Measurements from ENCODE around the gene TRIM17.

The TRIM17 gene

DNA sequence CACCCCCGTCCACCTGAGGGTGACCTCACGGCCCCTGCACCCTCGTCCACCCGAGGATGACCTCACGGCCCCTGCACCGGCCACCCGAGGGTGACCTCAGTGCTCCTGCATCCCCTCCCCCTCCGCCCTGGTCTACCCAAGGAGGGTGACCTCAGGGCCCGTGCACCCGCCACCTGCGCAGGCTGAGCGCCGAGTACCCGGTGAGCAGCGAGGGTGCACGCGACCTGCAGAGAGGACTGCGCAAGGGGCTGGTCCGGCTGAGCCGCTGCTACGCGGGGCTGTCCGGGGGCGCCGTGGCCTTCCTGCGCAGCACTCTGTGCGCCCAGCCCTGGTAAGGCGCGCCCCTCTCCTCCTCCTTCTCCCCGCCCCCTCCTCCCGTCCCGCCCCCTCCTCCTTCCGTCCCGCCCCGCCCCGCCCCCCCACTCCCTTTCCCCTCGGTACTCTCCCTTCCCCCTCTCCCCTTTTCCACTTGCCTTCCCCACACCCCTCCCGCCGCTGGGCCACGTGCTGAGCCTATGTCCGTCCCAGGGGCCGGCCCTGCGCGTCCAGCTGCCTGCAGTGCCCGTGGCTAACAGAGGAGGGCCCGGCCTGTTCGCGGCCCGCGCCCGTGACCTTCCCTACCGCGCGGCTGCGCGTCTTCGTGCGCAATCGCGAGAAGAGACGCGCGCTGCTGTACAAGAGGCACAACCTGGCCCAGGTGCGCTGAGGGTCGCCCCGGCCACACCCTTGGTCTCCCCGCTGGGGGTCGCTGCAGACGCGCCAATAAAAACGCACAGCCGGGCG is 38.4 kb downstream of the TRIM17 start:
- DNase-seq (ENCODE audit: low spot score), result peak; percentile 48

DNA sequence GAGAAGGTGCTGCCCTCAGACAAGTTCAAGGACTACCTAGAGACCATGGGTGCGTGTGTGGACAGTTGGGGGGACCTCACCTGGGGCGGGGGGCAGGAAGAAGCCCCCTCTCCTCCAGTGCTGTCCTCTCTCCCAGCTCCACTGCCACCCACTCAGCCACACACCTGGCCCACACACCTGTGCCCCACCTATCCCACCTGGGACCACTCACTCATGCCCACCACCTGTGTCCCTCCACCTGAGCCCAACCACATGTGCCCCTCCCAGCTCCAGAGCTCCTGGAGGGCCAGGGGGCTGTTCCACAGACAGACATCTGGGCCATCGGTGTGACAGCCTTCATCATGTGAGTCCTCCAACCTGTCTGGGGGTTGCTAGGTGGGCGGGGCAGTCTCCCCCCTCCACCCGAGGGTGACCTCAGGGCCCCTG is 39.0 kb downstream of the TRIM17 start:
- DNase-seq (ENCODE audit: low spot score), result no peak

- no peak for DNase-seq (ENCODE audit: low spot score)
Observed at GRCh38 chr1:228376651-228377631, 39.7 kb downstream of the TRIM17 start.

DNA sequence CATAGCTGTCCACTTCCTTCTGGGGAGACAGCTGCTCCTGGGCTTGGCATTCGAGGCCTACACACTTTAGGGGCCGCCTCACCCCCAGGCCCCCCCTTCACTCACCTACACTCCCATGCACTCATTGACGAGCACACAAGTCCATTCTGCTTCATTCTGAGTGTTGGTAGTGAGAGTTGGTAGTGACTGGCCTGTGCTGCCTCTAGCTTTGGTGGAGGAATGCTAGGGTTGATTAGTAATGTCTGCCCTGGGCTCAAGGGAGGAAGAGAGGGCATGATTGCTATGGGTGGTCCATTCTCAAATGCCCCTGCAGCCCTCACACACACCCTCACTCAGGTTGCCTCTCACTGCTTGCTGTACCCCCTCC is 40.4 kb downstream of the TRIM17 start:
- no peak for DNase-seq (ENCODE audit: low spot score)

GRCh38 chr1:228375578-228376261 is 40.9 kb downstream of the TRIM17 start:
- no peak for DNase-seq (ENCODE audit: low spot score)

DNA sequence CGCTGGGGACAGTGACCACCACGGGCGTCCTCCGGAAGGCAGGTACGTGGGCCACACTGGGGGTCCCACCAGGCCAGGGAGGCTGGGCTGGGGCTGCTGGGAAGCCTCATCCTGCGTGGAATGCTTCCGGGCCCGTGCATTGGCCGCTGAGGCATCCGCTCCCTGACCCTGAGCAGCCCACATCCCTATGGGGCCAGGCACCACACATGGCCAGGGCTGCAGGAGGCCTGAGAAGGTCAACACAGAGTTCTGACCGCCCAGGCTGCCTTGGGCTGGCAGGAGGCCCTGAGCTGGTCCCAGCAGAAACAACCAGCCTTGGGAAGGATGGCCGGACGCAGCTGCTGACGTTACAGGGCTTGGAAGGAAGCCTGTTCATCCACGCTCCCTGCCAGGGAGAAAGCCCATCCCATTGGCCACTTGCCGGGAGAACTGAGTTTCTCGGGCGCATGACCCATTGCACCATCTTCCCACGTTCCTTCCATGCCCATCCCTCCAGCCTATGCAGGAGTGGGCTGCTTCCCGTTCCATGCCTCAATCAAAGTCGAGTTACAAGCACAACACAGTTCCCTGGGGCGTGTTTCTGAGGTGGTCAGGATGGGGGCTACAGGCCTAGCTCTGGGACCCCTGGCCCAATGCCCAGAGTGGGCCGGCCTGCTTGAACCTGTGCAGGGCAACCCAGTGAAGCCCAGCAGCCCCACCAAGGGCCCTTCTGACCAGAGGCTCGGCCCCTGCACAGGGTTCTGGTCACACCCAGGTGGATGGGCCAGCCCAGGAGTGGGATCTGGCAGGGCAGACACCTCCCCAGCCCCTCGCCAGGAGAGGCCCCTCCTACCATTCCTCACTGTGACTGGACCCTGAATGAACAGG is 41.7 kb downstream of the TRIM17 start:
- DNase-seq (ENCODE audit: low spot score), result no peak

GRCh38 chr1:228373681-228374571 is 42.7 kb downstream of the TRIM17 start:
- DNase-seq (ENCODE audit: low spot score), result no peak

- no peak for DNase-seq (ENCODE audit: low spot score)
Observed at GRCh38 chr1:228373004-228373680, 43.5 kb downstream of the TRIM17 start.

- DNase-seq (ENCODE audit: low spot score), result no peak
Observed at GRCh38 chr1:228372183-228373003, 44.3 kb downstream of the TRIM17 start.

DNA sequence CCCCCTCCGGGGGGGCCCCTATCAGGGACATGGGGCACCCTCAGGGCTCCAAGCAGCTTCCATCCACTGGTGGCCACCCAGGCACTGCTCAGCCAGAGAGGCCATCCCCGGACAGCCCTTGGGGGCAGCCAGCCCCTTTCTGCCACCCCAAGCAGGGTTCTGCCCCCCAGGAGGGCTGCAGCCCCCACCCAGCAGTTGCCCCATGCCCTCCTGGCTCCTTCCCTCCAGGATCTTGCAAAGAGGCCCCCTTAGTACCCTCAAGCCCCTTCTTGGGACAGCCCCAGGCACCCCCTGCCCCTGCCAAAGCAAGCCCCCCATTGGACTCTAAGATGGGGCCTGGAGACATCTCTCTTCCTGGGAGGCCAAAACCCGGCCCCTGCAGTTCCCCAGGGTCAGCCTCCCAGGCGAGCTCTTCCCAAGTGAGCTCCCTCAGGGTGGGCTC is 44.9 kb downstream of the TRIM17 start:
- DNase-seq (ENCODE audit: low spot score), result no peak

DNA sequence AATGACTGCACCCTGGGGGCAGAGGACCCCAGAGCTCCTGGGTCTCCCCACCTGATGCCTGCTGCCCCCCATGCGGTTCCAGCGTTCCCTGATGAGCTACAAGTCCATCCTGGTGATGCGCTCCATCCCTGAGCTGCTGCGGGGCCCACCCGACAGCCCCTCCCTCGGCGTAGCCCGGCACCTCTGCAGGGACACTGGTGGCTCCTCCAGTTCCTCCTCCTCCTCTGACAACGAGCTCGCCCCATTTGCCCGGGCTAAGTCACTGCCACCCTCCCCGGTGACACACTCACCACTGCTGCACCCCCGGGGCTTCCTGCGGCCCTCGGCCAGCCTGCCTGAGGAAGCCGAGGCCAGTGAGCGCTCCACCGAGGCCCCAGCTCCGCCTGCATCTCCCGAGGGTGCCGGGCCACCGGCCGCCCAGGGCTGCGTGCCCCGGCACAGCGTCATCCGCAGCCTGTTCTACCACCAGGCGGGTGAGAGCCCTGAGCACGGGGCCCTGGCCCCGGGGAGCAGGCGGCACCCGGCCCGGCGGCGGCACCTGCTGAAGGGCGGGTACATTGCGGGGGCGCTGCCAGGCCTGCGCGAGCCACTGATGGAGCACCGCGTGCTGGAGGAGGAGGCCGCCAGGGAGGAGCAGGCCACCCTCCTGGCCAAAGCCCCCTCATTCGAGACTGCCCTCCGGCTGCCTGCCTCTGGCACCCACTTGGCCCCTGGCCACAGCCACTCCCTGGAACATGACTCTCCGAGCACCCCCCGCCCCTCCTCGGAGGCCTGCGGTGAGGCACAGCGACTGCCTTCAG is 45.5 kb downstream of the TRIM17 start:
- DNase-seq (ENCODE audit: low spot score), result no peak

DNA sequence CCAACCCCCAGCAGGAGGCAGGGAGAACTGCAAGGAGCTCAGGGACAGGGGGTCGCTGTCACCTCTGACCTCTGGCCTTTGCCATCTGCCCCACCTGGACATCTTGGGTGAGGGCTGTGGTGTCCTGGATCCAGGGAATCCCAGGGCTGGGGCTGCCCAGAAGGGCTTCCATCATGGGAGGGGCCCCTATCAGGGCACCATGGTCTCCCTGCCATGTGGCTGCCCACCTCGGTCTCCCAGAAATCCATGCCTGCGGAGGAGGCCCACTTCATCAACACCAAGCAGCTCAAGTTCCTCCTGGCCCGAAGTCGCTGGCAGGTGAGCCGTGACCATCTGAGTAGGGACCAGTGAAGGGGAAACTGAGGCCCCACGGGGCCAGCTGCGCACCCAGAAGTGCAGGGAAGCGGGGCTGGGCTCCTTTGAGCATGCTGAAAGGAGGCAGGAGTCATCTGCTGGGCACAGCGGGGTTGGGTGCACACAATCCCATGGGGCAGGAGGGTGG is 46.2 kb downstream of the TRIM17 start:
- DNase-seq (ENCODE audit: low spot score), result no peak

DNA sequence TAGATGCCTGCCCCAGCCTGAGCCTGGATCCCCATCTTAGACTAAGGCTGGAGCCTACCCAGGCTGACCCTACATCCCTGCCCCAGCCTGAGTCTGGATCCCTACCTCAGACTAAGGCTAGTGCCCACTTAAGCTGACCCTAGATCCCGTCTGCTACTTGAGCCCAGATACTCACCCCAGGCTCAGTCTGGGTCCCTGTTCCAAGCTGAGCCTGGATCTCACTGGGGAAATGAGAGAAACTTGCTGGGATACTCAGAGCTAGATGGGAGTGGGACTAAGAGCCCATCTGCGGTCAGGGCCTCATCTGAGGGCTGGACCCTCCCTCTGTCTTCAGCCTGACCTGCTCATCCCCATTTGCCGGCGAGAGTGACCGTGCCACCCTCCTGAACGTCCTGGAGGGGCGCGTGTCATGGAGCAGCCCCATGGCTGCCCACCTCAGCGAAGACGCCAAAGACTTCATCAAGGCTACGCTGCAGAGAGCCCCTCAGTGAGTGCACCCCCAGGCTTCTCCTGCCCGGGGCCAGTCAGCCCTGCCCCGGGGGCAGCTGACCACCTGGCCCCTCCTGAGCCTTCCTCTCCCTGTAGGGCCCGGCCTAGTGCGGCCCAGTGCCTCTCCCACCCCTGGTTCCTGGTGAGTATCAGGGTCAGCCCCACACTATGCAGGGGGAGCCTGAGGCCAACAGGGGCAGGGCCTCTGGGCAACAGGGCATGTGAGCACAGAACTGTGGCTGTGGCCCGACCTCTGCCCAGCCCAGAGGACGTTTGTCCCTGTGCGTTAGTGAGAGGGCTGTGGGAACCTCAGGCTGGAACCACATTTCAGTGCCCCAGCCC is 46.8 kb downstream of the TRIM17 start:
- DNase-seq (ENCODE audit: low spot score), result no peak

GRCh38 chr1:228368801-228369607 is 47.7 kb downstream of the TRIM17 start:
- no peak for DNase-seq (ENCODE audit: low spot score)

DNA sequence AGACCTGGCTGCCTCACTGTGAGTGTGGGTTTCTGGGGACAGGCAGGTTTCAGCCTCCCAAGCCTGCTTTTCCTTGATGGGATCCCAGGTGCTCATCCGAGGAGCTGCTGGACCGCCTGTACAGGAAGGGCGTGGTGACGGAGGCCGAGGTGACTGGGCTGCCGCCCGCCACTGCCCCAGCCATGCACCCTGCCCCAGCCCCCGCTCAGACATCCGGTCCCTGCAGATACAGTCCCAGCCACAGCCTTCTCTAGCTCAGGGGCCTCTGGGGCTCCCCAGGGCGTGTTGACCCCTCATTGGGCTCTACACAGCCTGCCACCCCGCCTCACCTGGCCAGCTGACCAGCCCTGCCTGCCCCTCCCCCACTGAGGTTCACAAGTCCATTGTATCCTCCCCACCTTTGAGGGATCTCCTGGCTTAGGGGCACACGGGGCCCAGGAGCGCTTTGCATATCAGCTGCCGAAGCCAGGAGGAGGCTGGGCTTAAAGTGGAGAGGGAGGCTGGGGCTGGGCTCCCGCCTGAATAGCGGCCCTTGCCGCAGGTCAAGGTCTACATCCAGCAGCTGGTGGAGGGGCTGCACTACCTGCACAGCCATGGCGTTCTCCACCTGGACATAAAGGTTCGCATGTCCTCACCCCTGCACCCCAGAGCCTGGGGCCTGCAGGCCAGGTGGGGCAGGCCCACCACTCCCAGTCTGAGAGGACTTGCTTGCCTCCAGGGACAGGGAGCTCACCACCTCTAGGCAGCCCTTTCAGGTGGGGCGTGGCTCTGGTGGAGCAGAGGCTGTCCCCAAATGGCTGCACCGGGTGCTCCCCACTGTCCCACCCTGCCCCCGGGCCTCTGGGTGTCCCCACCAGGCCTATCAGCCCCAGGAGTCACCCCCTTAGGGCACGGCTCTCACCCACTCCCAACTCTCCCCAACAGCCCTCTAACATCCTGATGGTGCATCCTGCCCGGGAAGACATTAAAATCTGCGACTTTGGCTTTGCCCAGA is 48.6 kb downstream of the TRIM17 start:
- no peak for DNase-seq (ENCODE audit: low spot score)
